ENCODE measurements around the gene MRGPRD. TPM values are rescaled to one million over a fixed set of nuclear protein-coding genes. Genes with fewer than 3 reads are reported as not detected.
A peak's percentile ranks its signal among the peaks of the same experiment; 100 is the strongest.

The MRGPRD gene
- total and polyA plus RNA-seq, 2 of the 8 experiments (the other 6 are each of a cell fraction or from before 2014, with no cell fraction given): not detected

DNA sequence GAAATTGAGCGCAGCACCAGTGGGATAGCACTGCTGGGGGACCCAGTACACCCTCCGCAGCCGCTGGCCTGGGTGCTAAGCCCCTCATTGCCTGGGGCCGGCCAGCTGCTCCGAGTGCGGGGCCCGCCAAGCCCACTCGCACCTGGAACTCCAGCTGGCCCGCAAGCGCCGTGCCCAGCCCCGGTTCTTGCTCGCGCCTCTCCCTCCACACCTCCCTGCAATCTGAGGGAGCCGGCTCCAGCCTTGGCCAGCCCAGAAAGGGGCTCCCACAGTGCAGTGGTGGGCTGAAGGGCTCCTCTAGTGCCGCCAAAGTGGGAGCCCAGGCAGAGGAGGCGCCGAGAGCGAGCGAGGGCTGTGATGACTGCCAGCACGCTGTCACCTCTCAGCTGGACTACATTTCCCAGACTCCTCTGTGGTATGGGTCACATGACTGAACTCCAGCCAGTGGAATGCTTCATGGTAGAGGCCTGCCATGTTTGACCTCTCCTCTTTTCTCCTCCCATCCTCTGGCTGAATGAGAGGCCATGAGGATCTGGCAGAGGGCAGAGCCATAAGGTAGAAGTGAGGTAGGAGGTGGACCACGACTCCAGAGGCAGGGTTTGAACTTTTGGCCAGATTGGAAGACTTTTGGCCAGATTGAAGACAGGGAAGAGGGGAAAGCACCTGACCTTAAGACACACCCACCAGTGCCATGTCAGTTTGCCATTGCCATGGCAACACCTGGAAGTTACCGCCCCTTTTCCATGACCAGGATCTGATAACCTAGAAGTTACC is 6.2 kb downstream of the MRGPRD start:
- peak in 1 of 2 experiments; percentile 63 for DNase-seq (ENCODE audit: low read depth in 1 of 2, low spot score in 2 of 2)
- peak overlapping the region; percentile 81; the same call in 1 of the 2 replicates for H2AFZ ChIP-seq (ENCODE audit: low read length)

More for the DNA sequence above, 6.2 kb downstream of the MRGPRD start:
- H3K79me1 ChIP-seq (ENCODE audit: low read depth, low read length): no peaks in the 10 kb centered on the region
- H3K18ac ChIP-seq (ENCODE audit: extremely low read depth, low read length): no peak overlapping the region
- H2BK120ac ChIP-seq (replicated peaks; ENCODE audit: low read depth, low read length): peak overlapping the region; percentile 3
- peaks cover 0 to 3% (median 1%) of the 10 kb centered on the region in 4 experiments; a peak in 1 of 7 replicates for H3K4me1 ChIP-seq (replicated peaks in 1 of 4; ENCODE audit: control insufficient read depth in 3 of 4, insufficient read depth in 4 of 4, low read length in 3 of 4)
- no peak overlapping the region for H2BK20ac ChIP-seq (ENCODE audit: low read length)
- no peaks in the 10 kb centered on the region; a peak in 3 of 7 replicates for H3K27me3 ChIP-seq (replicated peaks in 1 of 4; ENCODE audit: control insufficient read depth in 3 of 4, extremely low read depth in 1 of 4, insufficient read depth in 3 of 4, low read length in 3 of 4)
- H3K9ac ChIP-seq (replicated peaks in 1 of 4; ENCODE audit: extremely low read depth in 1 of 4, low read depth in 3 of 4, low read length in 3 of 4): no peak overlapping the region
- no peak overlapping the region for H3K4ac ChIP-seq (replicated peaks; ENCODE audit: insufficient read length, low read depth, low read length)
- peak overlapping the region; percentile 9 for H3K56ac ChIP-seq (replicated peaks; ENCODE audit: insufficient read length, low read depth, low read length)
- H3K9me3 ChIP-seq (ENCODE audit: insufficient read depth in 2 of 2, low read depth in 1 of 2, low read length in 1 of 2): peaks cover 0 to 5% of the 10 kb centered on the region in 2 experiments; a peak in 1 of 4 replicates
- peak overlapping the region; percentile 5 for H4K5ac ChIP-seq (ENCODE audit: insufficient read length, low read depth, low read length)
- H3K79me2 ChIP-seq (ENCODE audit: control insufficient read depth in 1 of 2, insufficient read depth in 2 of 2, low read length in 2 of 2): no peaks in the 10 kb centered on the region
- H3K4me3 ChIP-seq (ENCODE audit: extremely low read depth in 1 of 4, insufficient read depth in 2 of 4, low read depth in 3 of 4, low read length in 4 of 4): no peak overlapping the region
- 95% methylated on average over 18 of the region's 23 CpGs; no CpG with 5 or more reads in 1 of the 2 experiments for whole genome bisulfite sequencing, 2 experiments (ENCODE audit: extremely low coverage in 1 of 2, insufficient coverage in 1 of 2, insufficient read length in 1 of 2, insufficient replicate concordance in 2 of 2, low coverage in 1 of 2, low lambda C conversion rate in 2 of 2, missing lambda C conversion rate in 1 of 2)
- H4K91ac ChIP-seq (replicated peaks; ENCODE audit: insufficient read length, low read length): peak overlapping the region; percentile 55
- no peak overlapping the region for H3K14ac ChIP-seq (ENCODE audit: insufficient read length)
- no peak overlapping the region; a peak in 1 of 4 replicates for H3K4me2 ChIP-seq (ENCODE audit: insufficient read depth in 1 of 2, low read depth in 2 of 2, low read length in 2 of 2)
- H4K8ac ChIP-seq (ENCODE audit: extremely low read depth, insufficient read depth, low read length): no peak overlapping the region; the same call in 1 of the 2 replicates
- ChIA-PET CTCF (ENCODE audit: partially characterized antibody) (interaction anchor here (0.8 to 1.6 kb wide), 2 partner anchors 17 to 27 kb away, joined by 4 to 8 read pairs; no protein-coding TSS in a partner anchor), POLR2A (ENCODE audit: partially characterized antibody) (no interaction called here)
- peak; percentile 62 for TF ChIP-seq SIX5 (IDR thresholded peaks at IDR 0.05; ENCODE audit: low read depth, low read length)
- TF ChIP-seq YY1 (IDR thresholded peaks at IDR 0.05; ENCODE audit: low read depth, low read length): peak; percentile 86
- TF ChIP-seq TBP (IDR thresholded peaks at IDR 0.05; ENCODE audit: low read depth, low read length): no peak
- TF ChIP-seq, protein P1, sequence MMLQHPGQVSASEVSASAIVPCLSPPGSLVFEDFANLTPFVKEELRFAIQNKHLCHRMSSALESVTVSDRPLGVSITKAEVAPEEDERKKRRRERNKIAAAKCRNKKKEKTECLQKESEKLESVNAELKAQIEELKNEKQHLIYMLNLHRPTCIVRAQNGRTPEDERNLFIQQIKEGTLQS (IDR thresholded peaks at IDR 0.05; ENCODE audit: insufficient read depth, low read depth, low read length): peak; percentile 43; the same call in 1 of the 2 replicates
- TF ChIP-seq SP2 (IDR thresholded peaks at IDR 0.05; ENCODE audit: low read length): no peak
- TF ChIP-seq, protein P2, sequence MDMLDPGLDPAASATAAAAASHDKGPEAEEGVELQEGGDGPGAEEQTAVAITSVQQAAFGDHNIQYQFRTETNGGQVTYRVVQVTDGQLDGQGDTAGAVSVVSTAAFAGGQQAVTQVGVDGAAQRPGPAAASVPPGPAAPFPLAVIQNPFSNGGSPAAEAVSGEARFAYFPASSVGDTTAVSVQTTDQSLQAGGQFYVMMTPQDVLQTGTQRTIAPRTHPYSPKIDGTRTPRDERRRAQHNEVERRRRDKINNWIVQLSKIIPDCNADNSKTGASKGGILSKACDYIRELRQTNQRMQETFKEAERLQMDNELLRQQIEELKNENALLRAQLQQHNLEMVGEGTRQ (IDR thresholded peaks at IDR 0.05; ENCODE audit: low read length): peak; percentile 82
- no peak for TF ChIP-seq SAP30 (IDR thresholded peaks at IDR 0.05; ENCODE audit: insufficient read depth, insufficient replicate concordance, low read length)
- TF ChIP-seq, protein P3, sequence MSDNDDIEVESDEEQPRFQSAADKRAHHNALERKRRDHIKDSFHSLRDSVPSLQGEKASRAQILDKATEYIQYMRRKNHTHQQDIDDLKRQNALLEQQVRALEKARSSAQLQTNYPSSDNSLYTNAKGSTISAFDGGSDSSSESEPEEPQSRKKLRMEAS (IDR thresholded peaks at IDR 0.05): 0 out of 2 replicates have a peak, but pooled peaks have one; percentile 21
- no peak overlapping the region for H2BK15ac ChIP-seq (ENCODE audit: low read length)
- FAIRE-seq: peak; percentile 58
- no peaks in the 10 kb centered on the region for H3K36me3 ChIP-seq (ENCODE audit: control insufficient read depth in 2 of 4, insufficient read depth in 4 of 4, low read length in 3 of 4)
- no peak overlapping the region for H3K27ac ChIP-seq (ENCODE audit: low read depth, low read length)
- no peak overlapping the region for H2BK5ac ChIP-seq (ENCODE audit: low read depth, low read length)
- no peaks in the 10 kb centered on the region for H3K23me2 ChIP-seq (ENCODE audit: low read depth, low read length)
- no peaks in the 10 kb centered on the region for H4K20me1 ChIP-seq (replicated peaks in 1 of 2; ENCODE audit: control insufficient read depth in 1 of 2, insufficient read depth in 2 of 2, low read length in 2 of 2)
- H2AK5ac ChIP-seq (ENCODE audit: low read depth, low read length): no peak overlapping the region
- no peak overlapping the region for H3K23ac ChIP-seq (ENCODE audit: insufficient read length)
- H2BK12ac ChIP-seq (ENCODE audit: low read depth, low read length): no peak overlapping the region

Data from H1 (cell line).